IMR-90 (cell line): Measurements from ENCODE around the gene PRR5.

Experiments
- BHLHE40 ChIP-seq: fragments of 150-350 bp; IDR thresholded peaks from 2 replicates; pipeline ENCODE4 v1.6.1; 2016; ENCODE audit warnings: mild to moderate bottlenecking, low read depth, low read length
- CEBPB ChIP-seq: IDR thresholded peaks from 2 replicates; pipeline ENCODE4 v1.6.1; 2012; ENCODE audit warnings: low read depth, low read length, improper control_type of control experiment
- CTCF ChIP-seq: conservative IDR thresholded peaks from 2 replicates; pipeline ENCODE4 v1.5.1; 2012; ENCODE audit warnings: mild to moderate bottlenecking, low read depth, low read length, improper control_type of control experiment
- FOS ChIP-seq: fragments of 150-350 bp; IDR thresholded peaks from 2 replicates; pipeline ENCODE4 v1.6.1; 2016; ENCODE audit warnings: low read depth, low read length
- MAFK ChIP-seq: IDR thresholded peaks from 2 replicates; pipeline ENCODE4 v1.6.1; 2012; ENCODE audit warnings: low read depth, low read length, improper control_type of control experiment
- MAZ ChIP-seq: IDR thresholded peaks from 2 replicates; pipeline ENCODE4 v1.6.1; 2012; ENCODE audit warnings: low read depth, mild to moderate bottlenecking, low read length, improper control_type of control experiment, moderate library complexity, borderline replicate concordance
- MXI1 ChIP-seq: IDR thresholded peaks from 2 replicates; pipeline ENCODE4 v1.6.1; 2012; ENCODE audit warnings: low read depth, mild to moderate bottlenecking, low read length, moderate library complexity, borderline replicate concordance
- NFE2L2 ChIP-seq: fragments of 150-350 bp; IDR thresholded peaks from 2 replicates; pipeline ENCODE4 v1.6.1; 2016; ENCODE audit warnings: low read depth, mild to moderate bottlenecking, low read length
- POLR2A ChIP-seq: IDR thresholded peaks from 2 replicates; pipeline ENCODE4 v1.6.1; 2012; ENCODE audit warnings: mild to moderate bottlenecking, low read depth, low read length
- RAD21 ChIP-seq: IDR thresholded peaks from 2 replicates; pipeline ENCODE4 v1.6.1; 2012; ENCODE audit warnings: low read length, improper control_type of control experiment
- RCOR1 ChIP-seq: IDR thresholded peaks from 2 replicates; pipeline ENCODE4 v1.6.1; 2012; ENCODE audit warnings: mild to moderate bottlenecking, low read length, improper control_type of control experiment; ENCODE audit not compliant: insufficient replicate concordance
- RFX5 ChIP-seq: IDR thresholded peaks from 2 replicates; pipeline ENCODE4 v1.8.0; 2012; ENCODE audit warnings: low read depth, mild to moderate bottlenecking, low read length, moderate library complexity
- SMC3 ChIP-seq: fragments of 150-350 bp; IDR thresholded peaks from 2 replicates; pipeline ENCODE4 v1.6.1; 2016; ENCODE audit warnings: low read depth, mild to moderate bottlenecking, antibody characterized with exemption, low read length, moderate library complexity
- USF2 ChIP-seq: fragments of 150-350 bp; IDR thresholded peaks from 2 replicates; pipeline ENCODE4 v1.6.1; 2017; ENCODE audit warnings: mild to moderate bottlenecking, antibody characterized with exemption, low read length, low read depth

DNA sequence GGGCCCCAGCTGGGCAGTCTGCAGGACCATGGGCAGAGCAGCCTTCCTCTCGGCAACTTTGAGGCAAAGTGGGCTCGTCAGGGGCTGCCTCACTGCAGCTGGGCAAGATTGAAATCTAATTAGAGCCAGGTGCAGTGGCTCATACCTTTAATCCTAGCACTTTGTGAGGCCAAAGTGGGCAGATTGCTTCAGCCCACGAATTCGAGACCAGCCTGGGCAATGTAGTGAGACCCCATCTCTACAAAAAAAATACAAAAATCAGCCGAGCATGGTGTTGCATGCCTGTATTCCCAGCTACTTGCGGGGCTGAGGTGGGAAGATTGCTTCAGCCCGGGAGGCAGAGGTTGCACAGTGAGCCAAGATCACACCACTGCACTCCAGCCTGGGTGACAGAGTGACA is 84.6 kb downstream of the PRR5 start:
- no peak for TF ChIP-seq CTCF
- TF ChIP-seq POLR2A = no peak
- no peak for TF ChIP-seq USF2
- TF ChIP-seq MAFK = no peak
- no peak for TF ChIP-seq FOS
- no peak for TF ChIP-seq RCOR1
- no peak for TF ChIP-seq BHLHE40
- no peak for TF ChIP-seq RFX5
- TF ChIP-seq CEBPB = no peak
- no peak for TF ChIP-seq RAD21
- no peak for TF ChIP-seq MXI1
- no peak for TF ChIP-seq NFE2L2
- no peak for TF ChIP-seq MAZ
- TF ChIP-seq SMC3 = no peak
